A549 (cell line): ENCODE data around the gene MRPL42. TPM values are rescaled to one million over a fixed set of nuclear protein-coding genes. Genes with fewer than 3 reads are reported as not detected.
A peak's percentile ranks its signal among the peaks of the same experiment; 100 is the strongest.
"Not testable (repeated sequence)": the region's sequence is repeated elsewhere in the genome, so short reads cannot be mapped to it uniquely, and the experiment has no call there.

Experiments
- ATAC-seq, 2 experiments: fragments of 200-7000 bp in 1 of 2; fragments of >200 bp in 1 of 2; cut with Nextera tagmentation in 1 of 2; cut with Tn5 transposase in 1 of 2; 3 replicates each; pipeline versions ENCODE4 v1.8.0 to v1.9.1; 2018 to 2020; ENCODE audit warnings: mild to moderate bottlenecking in 1 of 2, moderate library complexity in 1 of 2
- CTCF ChIA-PET: fragments of 300-600 bp; sonication (Branson Sonifier 250); formaldehyde crosslinking; extraction: SDS; loops from one replicate; lab custom pipeline; 2021; ENCODE audit warnings: antibody characterized with exemption, inconsistent platforms; lab: Yijun Ruan, JAX
- POLR2A ChIA-PET: fragments of 350-600 bp; formaldehyde crosslinking; extraction: SDS; loops from one replicate; lab custom pipeline; 2021; ENCODE audit warnings: antibody characterized with exemption, inconsistent platforms; lab: Yijun Ruan, JAX
- DNase-seq, 2 experiments: peaks; one replicate each; pipeline versions ENCODE4 v3.0.0 to v3.0.0-alpha.2; 2011 to 2016; ENCODE audit warnings: low read depth in 1 of 2, low spot score in 1 of 2
- FAIRE-seq: peaks from 2 replicates; lab custom pipeline; 2011; peaks lifted over from hg19 to GRCh38; lab: Jason Lieb, UNC
- H3K27ac ChIP-seq, 2 experiments: fragments of >200 bp; sonication (Bioruptor Twin); formaldehyde crosslinking; 3 replicates each; pipeline ENCODE4 v1.5.1; 2016 to 2017
- H3K4me1 ChIP-seq: fragments of >200 bp; sonication (Bioruptor Twin); formaldehyde crosslinking; 3 replicates; pipeline ENCODE4 v1.6.1; 2016
- H3K4me2 ChIP-seq: fragments of >200 bp; sonication (Bioruptor Twin); formaldehyde crosslinking; 3 replicates; pipeline ENCODE4 v1.6.1; 2016
- H3K4me3 ChIP-seq: fragments of >200 bp; sonication (Bioruptor Twin); formaldehyde crosslinking; 3 replicates; pipeline ENCODE4 v1.5.1; 2016
- H3K9me3 ChIP-seq: fragments of >200 bp; sonication (Bioruptor Twin); formaldehyde crosslinking; 3 replicates; pipeline ENCODE4 v1.6.1; 2016
- ATOH8 ChIP-seq: fragments of 250-450 bp; sonication (Bioruptor Pico); IDR thresholded peaks from 2 replicates; pipeline ENCODE4 v1.5.0; 2020; ENCODE audit warnings: low read depth, mild to moderate bottlenecking, moderate library complexity
- BCL3 ChIP-seq: fragments of >200 bp; sonication (Bioruptor Twin); formaldehyde crosslinking; IDR thresholded peaks from 3 replicates; pipeline ENCODE4 v1.6.1; 2016
- CBX8 ChIP-seq: fragments of 200-600 bp; sonication (generic); IDR thresholded peaks from 2 replicates; pipeline ENCODE4 v1.6.1; 2016
- CHD4 ChIP-seq: fragments of 200-600 bp; sonication (generic); IDR thresholded peaks from 2 replicates; pipeline ENCODE4 v1.6.1; 2016; ENCODE audit warnings: antibody characterized with exemption, mild to moderate bottlenecking, borderline replicate concordance
- E2F6 ChIP-seq: IDR thresholded peaks from 2 replicates; pipeline ENCODE4 v1.6.1; 2012; ENCODE audit warnings: low read depth, borderline replicate concordance
- EHF ChIP-seq: fragments of 250-450 bp; sonication (Bioruptor Pico); IDR thresholded peaks from 2 replicates; pipeline ENCODE4 v1.5.0; 2020; ENCODE audit warnings: mild to moderate bottlenecking
- EHMT2 ChIP-seq: fragments of 200-600 bp; sonication (generic); IDR thresholded peaks from 2 replicates; pipeline ENCODE4 v1.6.1; 2016; ENCODE audit warnings: antibody characterized with exemption, low read depth, mild to moderate bottlenecking, moderate library complexity
- ELK1 ChIP-seq: fragments of 150-350 bp; IDR thresholded peaks from 2 replicates; pipeline ENCODE4 v1.6.1; 2014; ENCODE audit warnings: low read depth, mild to moderate bottlenecking, low read length
- EP300 ChIP-seq, 2 experiments: fragments of >200 bp; sonication (Bioruptor Twin); formaldehyde crosslinking; IDR thresholded peaks; 2 replicates in 1 of 2; 3 replicates in 1 of 2; pipeline ENCODE4 v1.6.1; 2016 to 2017
- FOXS1 ChIP-seq: fragments of 250-450 bp; sonication (Bioruptor Pico); IDR thresholded peaks from 2 replicates; pipeline ENCODE4 v1.5.0; 2020; ENCODE audit warnings: mild to moderate bottlenecking, moderate library complexity
- HDAC2 ChIP-seq: fragments of 200-600 bp; sonication (generic); IDR thresholded peaks from 2 replicates; pipeline ENCODE4 v1.6.1; 2016
- HES2 ChIP-seq: fragments of >200 bp; sonication (Bioruptor Twin); formaldehyde crosslinking; IDR thresholded peaks from 2 replicates; pipeline ENCODE4 v1.6.1; 2016
- HEYL ChIP-seq: fragments of 250-450 bp; sonication (Bioruptor Pico); IDR thresholded peaks from 2 replicates; pipeline ENCODE4 v1.8.0; 2021; ENCODE audit warnings: mild to moderate bottlenecking, moderate library complexity
- HOXA7 ChIP-seq: fragments of 250-450 bp; sonication (Bioruptor Pico); IDR thresholded peaks from 2 replicates; pipeline ENCODE4 v1.5.0; 2020; ENCODE audit warnings: mild to moderate bottlenecking, moderate library complexity
- HOXB13 ChIP-seq: fragments of 250-450 bp; sonication (Bioruptor Pico); IDR thresholded peaks from 2 replicates; pipeline ENCODE4 v1.5.0; 2020; ENCODE audit warnings: low read depth, mild to moderate bottlenecking, moderate library complexity
- JUN ChIP-seq, 2 experiments: fragments of >200 bp; sonication (Bioruptor Twin); formaldehyde crosslinking; IDR thresholded peaks; 2 replicates in 1 of 2; 3 replicates in 1 of 2; pipeline ENCODE4 v1.6.1; 2016 to 2017
- MAX ChIP-seq: IDR thresholded peaks from 2 replicates; pipeline ENCODE4 v1.6.1; 2012
- MAZ ChIP-seq: fragments of 150-350 bp; IDR thresholded peaks from 2 replicates; pipeline ENCODE4 v1.6.1; 2014; ENCODE audit warnings: antibody characterized with exemption, low read depth, low read length, borderline replicate concordance
- POLR2AphosphoS2 ChIP-seq: conservative IDR thresholded peaks from 2 replicates; pipeline ENCODE4 v1.6.1; 2012; ENCODE audit warnings: low read length, improper control_type of control experiment, inconsistent platforms
- RAD21 ChIP-seq, 2 experiments: fragments of >200 bp in 1 of 2; sonication (Bioruptor Twin) in 1 of 2; formaldehyde crosslinking in 1 of 2; IDR thresholded peaks in 1 of 2; conservative IDR thresholded peaks in 1 of 2; 2 replicates in 1 of 2; 3 replicates in 1 of 2; pipeline ENCODE4 v1.6.1; 2012 to 2018; ENCODE audit warnings: inconsistent platforms in 1 of 2
- REST ChIP-seq: fragments of 200-600 bp; sonication (generic); IDR thresholded peaks from 2 replicates; pipeline ENCODE4 v1.6.1; 2016; ENCODE audit warnings: antibody characterized with exemption, mild to moderate bottlenecking, moderate library complexity
- RFX5 ChIP-seq: fragments of 450-650 bp; IDR thresholded peaks from 2 replicates; pipeline ENCODE4 v1.7.1; 2014; ENCODE audit warnings: antibody characterized with exemption, mild to moderate bottlenecking, moderate library complexity
- RNF2 ChIP-seq: fragments of 200-600 bp; sonication (generic); IDR thresholded peaks from 2 replicates; pipeline ENCODE4 v1.6.1; 2016; ENCODE audit warnings: low read depth, mild to moderate bottlenecking, antibody characterized with exemption, moderate library complexity, borderline replicate concordance
- ZFP36 ChIP-seq: fragments of 450-650 bp; IDR thresholded peaks from 2 replicates; pipeline ENCODE4 v1.6.1; 2014; ENCODE audit warnings: borderline replicate concordance; ENCODE audit not compliant: partially characterized antibody
- ZNF302 ChIP-seq: fragments of 250-450 bp; sonication (Bioruptor Pico); IDR thresholded peaks from 2 replicates; pipeline ENCODE4 v1.9.0; 2021; ENCODE audit warnings: inconsistent platforms, mild to moderate bottlenecking, moderate library complexity
- ZSCAN20 ChIP-seq: fragments of 250-450 bp; sonication (Bioruptor Pico); IDR thresholded peaks from 2 replicates; pipeline ENCODE4 v1.8.0; 2022; ENCODE audit warnings: mild to moderate bottlenecking, moderate library complexity
- WGBS: methylation state at CpG from one replicate; pipeline ENCODE4 v1.1.6; 2017; ENCODE audit errors: missing lambda C conversion rate; 5-methylcytosine and 5-hydroxymethylcytosine counted together
- polyA plus RNA-seq, 4 experiments: library from polyadenylated mRNA; depleted of rRNA in 3 of 4; stranded (reverse); fragments of >200 nt; fragmentation: RNase III in 1 of 4; extraction: RNeasy Plus Mini Kit Qiagen cat#74134 plus additional on column Dnase treatment in 1 of 4; gene quantifications; 2 replicates in 3 of 4; 3 replicates in 1 of 4; pipeline ENCODE4 v1.2.3, GENCODE V29; 2011 to 2017

Gene MRPL42
- polyA plus RNA-seq, 2 of the 4 experiments (the other 2 are of a cell fraction) = 73.6 to 201 TPM

- FAIRE-seq = no peak
Observed at GRCh38 chr12:93494096-93494495, 26.8 kb downstream of the MRPL42 start.

GRCh38 chr12:93497456-93497855 lies 30.1 kb downstream of the MRPL42 start:
- ChIA-PET POLR2A (interaction anchor here (0.6 kb wide), 1 partner anchor 52 kb away, joined by 3 read pairs; no protein-coding TSS in a partner anchor), CTCF (interaction anchor here (3.3 kb wide), 1 partner anchor 605 kb away, joined by 18 read pairs; no protein-coding TSS in a partner anchor)
- no peak for DNase-seq
- no peak for ATAC-seq
- TF ChIP-seq EHMT2 (no peak), HOXA7 (CRISPR knock-in tag) (no peak), HEYL (CRISPR knock-in tag) (no peak), CHD4 (no peak), EHF (no peak), FOXS1 (no peak), CBX8 (no peak), RNF2 (no peak), MAX (no peak), ZFP36 (no peak), BCL3 (no peak), RAD21 (conservative IDR thresholded peaks at IDR 0.05 in 1 of 2, IDR thresholded peaks at IDR 0.05 in 1 of 2) (no peak), EP300 (IDR thresholded peaks at IDR 0.05) (no peak), REST (no peak), RFX5 (no peak), HES2 (no peak), ZNF302 (CRISPR knock-in tag) (no peak), ELK1 (no peak)
- H3K9me3 ChIP-seq = no peaks in the 10 kb centered on the region
- no peak for FAIRE-seq
- H3K4me2 ChIP-seq = no peak overlapping the region
- H3K4me1 ChIP-seq = no peaks in the 10 kb centered on the region
- H3K27ac ChIP-seq = no peak overlapping the region
- 95% methylated on average over 1 of the region's 1 CpG for WGBS
- H3K4me3 ChIP-seq = no peak overlapping the region

More at GRCh38 chr12:93494096-93494495, 26.8 kb downstream of the MRPL42 start:
- no peak overlapping the region for H3K4me3 ChIP-seq
- H3K4me1 ChIP-seq = no peaks in the 10 kb centered on the region
- H3K9me3 ChIP-seq = no peaks in the 10 kb centered on the region
- ChIA-PET POLR2A (no interaction called here), CTCF (interaction anchor here (0.8 to 3.3 kb wide), 3 partner anchors 10 to 608 kb away, joined by 3 to 18 read pairs (median 18); no protein-coding TSS in a partner anchor)
- H3K27ac ChIP-seq = no peak overlapping the region
- no peak overlapping the region for H3K4me2 ChIP-seq
- 95% methylated on average over 3 of the region's 3 CpGs for WGBS
- no peak for ATAC-seq
- TF ChIP-seq HDAC2 (no peak), HOXB13 (CRISPR knock-in tag) (no peak), JUN (IDR thresholded peaks at IDR 0.05) (no peak), HES2 (no peak), ZSCAN20 (CRISPR knock-in tag) (no peak), POLR2AphosphoS2 (no peak), MAZ (no peak), ATOH8 (no peak), E2F6 (no peak)
- TF ChIP-seq, all 56 proteins: peak for 0
- DNase-seq = no peak

- H3K9me3 ChIP-seq, ATAC-seq, H3K4me3 ChIP-seq, POLR2A ChIA-PET, CTCF ChIA-PET, H3K4me2 ChIP-seq, H3K4me1 ChIP-seq, DNase-seq, H3K27ac ChIP-seq: not testable (repeated sequence)
- peak; percentile 72 for FAIRE-seq
- no CpG with 5 or more reads among the region's 1 CpG for WGBS
Observed at GRCh38 chr12:93498813-93499212, 31.5 kb downstream of the MRPL42 start.
